Activated CD4-positive, alpha-beta T cell treated with anti-CD3 and anti-CD28 coated beads, Interleukin-2, amount 10 ng/mL, durations not matched to agents 24 days and 14 days (primary cell): Measurements from ENCODE around the gene COMMD4. TPM values are rescaled to one million over a fixed set of nuclear protein-coding genes. Genes with fewer than 3 reads are reported as not detected.
"Not testable (repeated sequence)": the region's sequence is repeated elsewhere in the genome, so short reads cannot be mapped to it uniquely, and the experiment has no call there.

Experiments
- DNase-seq: peaks from one replicate; pipeline ENCODE4 v3.0.0; 2022
- H3K27ac Mint-ChIP-seq: one replicate; pipeline ENCODE4 v1.8.0; 2022; ENCODE audit warnings: mild to moderate bottlenecking, mixed read lengths
- H3K27me3 Mint-ChIP-seq: one replicate; pipeline ENCODE4 v1.8.0; 2022; ENCODE audit warnings: mixed read lengths
- H3K36me3 Mint-ChIP-seq: one replicate; pipeline ENCODE4 v1.8.0; 2022; ENCODE audit warnings: low read depth, mild to moderate bottlenecking, mixed read lengths
- H3K4me1 Mint-ChIP-seq: one replicate; pipeline ENCODE4 v1.8.0; 2021; ENCODE audit warnings: mixed read lengths
- H3K4me3 Mint-ChIP-seq: one replicate; pipeline ENCODE4 v1.8.0; 2022; ENCODE audit warnings: mild to moderate bottlenecking, moderate library complexity, mixed read lengths
- H3K9me3 Mint-ChIP-seq: one replicate; pipeline ENCODE4 v1.8.0; 2021; ENCODE audit warnings: mixed read lengths
- intact Hi-C: fragments of 100-400 bp; cut with micrococcal nuclease; formaldehyde crosslinking; loops from one replicate; pipeline ENCODE4 v1.15.1; 2023
- total RNA-seq: library from RNA; stranded (reverse); gene quantifications from 2 replicates; pipeline ENCODE4 v1.2.3, GENCODE V29; 2022

Gene COMMD4
- total RNA-seq, 1 donor from 2014 or later = 86.7 TPM

GRCh38 chr15:75319231-75319897 is 16.5 kb upstream of the COMMD4 start:
- H3K4me1 Mint-ChIP-seq, H3K4me3 Mint-ChIP-seq, intact Hi-C loops, H3K36me3 Mint-ChIP-seq, H3K27ac Mint-ChIP-seq, H3K27me3 Mint-ChIP-seq, H3K9me3 Mint-ChIP-seq, DNase-seq: not testable (repeated sequence)

DNA sequence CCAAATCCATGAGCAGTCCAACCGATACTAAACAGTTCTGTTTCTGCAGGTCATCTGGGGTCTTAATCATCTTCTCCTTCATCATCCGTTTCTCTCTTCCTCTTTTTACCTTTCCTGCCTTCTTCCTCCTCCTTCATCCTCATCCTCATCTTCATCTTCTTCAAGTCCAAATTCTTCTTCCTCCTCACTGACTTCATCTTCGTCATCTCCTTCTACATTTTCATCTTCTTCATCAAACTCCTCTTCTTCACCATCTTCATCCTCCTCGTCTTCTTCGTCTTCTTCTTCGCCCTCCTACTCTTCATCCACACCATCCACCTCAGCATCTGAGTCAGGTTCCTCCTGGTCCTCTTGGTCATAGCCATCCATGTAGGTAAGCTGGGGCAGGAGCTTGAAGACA is 14.2 kb upstream of the COMMD4 start:
- Mint-ChIP-seq H3K27ac (no peak overlapping the region), H3K27me3 (peaks cover 5% of the 10 kb centered on the region), H3K4me1 (no peaks in the 10 kb centered on the region), H3K4me3 (no peak overlapping the region), H3K36me3 (no peaks in the 10 kb centered on the region), H3K9me3 (no peaks in the 10 kb centered on the region)
- no peak for DNase-seq
- intact Hi-C loops = no loop called here

GRCh38 chr15:75325922-75326321 is 9.9 kb upstream of the COMMD4 start:
- no peak for DNase-seq
- Mint-ChIP-seq H3K27ac (no peak overlapping the region), H3K4me1 (no peaks in the 10 kb centered on the region), H3K9me3 (no peaks in the 10 kb centered on the region), H3K27me3 (peaks cover 3% of the 10 kb centered on the region), H3K36me3 (no peaks in the 10 kb centered on the region), H3K4me3 (no peak overlapping the region)
- intact Hi-C loops = no loop called here

DNA sequence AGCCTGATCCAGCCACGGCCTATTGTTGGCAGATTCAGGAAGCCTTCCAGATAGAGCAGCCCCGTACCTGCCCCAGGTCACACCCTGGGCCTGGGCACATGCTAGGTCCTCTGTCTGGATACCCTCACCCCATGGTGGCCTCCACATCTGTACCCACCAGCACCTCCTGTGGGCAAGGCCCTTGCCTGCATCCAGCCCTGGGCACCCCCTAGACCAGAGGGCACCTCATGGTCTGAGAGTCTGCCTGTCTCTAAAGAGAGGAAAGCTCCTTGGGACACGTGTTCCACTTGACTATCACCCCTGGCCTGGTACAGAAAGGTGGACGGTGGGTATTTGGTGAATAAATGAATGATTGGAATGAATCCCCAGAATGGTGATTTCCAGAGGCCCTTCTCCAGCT is 8.9 kb upstream of the COMMD4 start:
- no peaks in the 10 kb centered on the region for H3K9me3 Mint-ChIP-seq

GRCh38 chr15:75327491-75327890 is 8.4 kb upstream of the COMMD4 start:
- DNase-seq = no peak
- Mint-ChIP-seq H3K27me3 (peaks cover 3% of the 10 kb centered on the region), H3K27ac (no peak overlapping the region), H3K4me3 (no peak overlapping the region), H3K9me3 (no peaks in the 10 kb centered on the region), H3K4me1 (no peaks in the 10 kb centered on the region), H3K36me3 (no peaks in the 10 kb centered on the region)
- intact Hi-C loops = no loop called here

More for the DNA sequence above, 8.9 kb upstream of the COMMD4 start:
- intact Hi-C loops = no loop called here
- no peaks in the 10 kb centered on the region for H3K36me3 Mint-ChIP-seq
- no peak overlapping the region for H3K27ac Mint-ChIP-seq
- peak; percentile 57 for DNase-seq
- H3K4me1 Mint-ChIP-seq = no peaks in the 10 kb centered on the region
- no peak overlapping the region for H3K4me3 Mint-ChIP-seq
- H3K27me3 Mint-ChIP-seq = peaks cover 2% of the 10 kb centered on the region

- Mint-ChIP-seq H3K36me3 (no peaks in the 10 kb centered on the region), H3K4me1 (no peaks in the 10 kb centered on the region), H3K4me3 (no peak overlapping the region), H3K27me3 (peaks cover 3% of the 10 kb centered on the region), H3K9me3 (no peaks in the 10 kb centered on the region), H3K27ac (no peak overlapping the region)
- DNase-seq = no peak
- intact Hi-C loops = no loop called here
Measured at GRCh38 chr15:75328493-75329314, 7.2 kb upstream of the COMMD4 start.

DNA sequence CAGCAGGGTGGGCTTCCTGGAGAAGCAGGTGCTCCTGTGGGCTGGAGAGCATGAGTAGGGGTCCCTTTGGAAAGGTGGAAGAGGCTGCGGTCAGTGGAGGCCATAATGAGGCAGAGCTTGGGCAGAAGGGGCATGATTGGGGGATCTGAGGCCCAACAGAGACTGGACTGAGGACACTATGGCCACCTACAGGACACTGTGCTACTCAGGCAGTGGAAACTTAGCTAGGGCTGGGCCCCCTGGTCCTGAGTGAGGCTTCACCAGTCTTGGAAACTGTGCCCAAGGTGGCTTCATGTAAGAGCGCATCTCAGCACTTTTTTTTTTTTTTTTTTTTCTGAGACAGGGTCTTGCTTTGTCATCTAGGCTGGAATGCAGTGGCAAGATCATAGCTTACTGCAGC is 6.3 kb upstream of the COMMD4 start:
- H3K9me3 Mint-ChIP-seq = no peaks in the 10 kb centered on the region

GRCh38 chr15:75332093-75332492 is 3.8 kb upstream of the COMMD4 start:
- intact Hi-C loops, H3K9me3 Mint-ChIP-seq, H3K36me3 Mint-ChIP-seq, H3K27me3 Mint-ChIP-seq, H3K4me3 Mint-ChIP-seq, H3K27ac Mint-ChIP-seq: not testable (repeated sequence)
- H3K4me1 Mint-ChIP-seq = peaks cover 14% of the 10 kb centered on the region
- DNase-seq = peak; percentile 53

More for the DNA sequence above, 6.3 kb upstream of the COMMD4 start:
- Mint-ChIP-seq H3K4me3 (no peak overlapping the region), H3K27ac (no peak overlapping the region), H3K36me3 (no peaks in the 10 kb centered on the region), H3K27me3 (peaks cover 3% of the 10 kb centered on the region), H3K4me1 (no peaks in the 10 kb centered on the region)
- intact Hi-C loops = no loop called here
- no peak for DNase-seq

GRCh38 chr15:75333654-75334419 is 2.0 kb upstream of the COMMD4 start:
- H3K36me3 Mint-ChIP-seq, H3K27me3 Mint-ChIP-seq, DNase-seq, H3K4me3 Mint-ChIP-seq, intact Hi-C loops, H3K9me3 Mint-ChIP-seq, H3K27ac Mint-ChIP-seq: not testable (repeated sequence)
- H3K4me1 Mint-ChIP-seq = peaks cover 14% of the 10 kb centered on the region

DNA sequence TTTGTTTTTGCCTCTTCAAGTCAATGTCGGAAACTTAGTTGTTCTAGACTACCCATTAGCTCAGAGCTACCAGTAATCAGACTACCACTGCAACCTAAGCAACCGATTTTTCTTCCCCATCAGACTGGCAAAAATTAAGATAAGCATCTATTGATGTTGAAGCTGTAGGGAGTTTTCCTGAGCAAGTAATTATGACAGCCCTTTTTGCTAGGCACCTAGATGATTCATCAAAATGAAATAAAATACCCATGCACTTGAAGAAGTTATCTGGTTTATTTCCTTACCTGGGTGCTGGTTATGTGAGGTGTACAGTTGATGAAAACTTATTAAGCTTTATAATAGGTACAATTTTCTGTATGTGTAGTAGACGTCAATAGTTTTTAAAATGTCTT is 554 bp upstream of the COMMD4 start:
- H3K27me3 Mint-ChIP-seq = peaks cover 3% of the 10 kb centered on the region
- DNase-seq = no peak
- peak overlapping the region; percentile 97 for H3K27ac Mint-ChIP-seq
- peak overlapping the region; percentile 98 for H3K4me3 Mint-ChIP-seq
- peaks cover 4% of the 10 kb centered on the region for H3K36me3 Mint-ChIP-seq
- H3K9me3 Mint-ChIP-seq = no peaks in the 10 kb centered on the region
- intact Hi-C loops = no loop called here
- peaks cover 14% of the 10 kb centered on the region for H3K4me1 Mint-ChIP-seq

DNA sequence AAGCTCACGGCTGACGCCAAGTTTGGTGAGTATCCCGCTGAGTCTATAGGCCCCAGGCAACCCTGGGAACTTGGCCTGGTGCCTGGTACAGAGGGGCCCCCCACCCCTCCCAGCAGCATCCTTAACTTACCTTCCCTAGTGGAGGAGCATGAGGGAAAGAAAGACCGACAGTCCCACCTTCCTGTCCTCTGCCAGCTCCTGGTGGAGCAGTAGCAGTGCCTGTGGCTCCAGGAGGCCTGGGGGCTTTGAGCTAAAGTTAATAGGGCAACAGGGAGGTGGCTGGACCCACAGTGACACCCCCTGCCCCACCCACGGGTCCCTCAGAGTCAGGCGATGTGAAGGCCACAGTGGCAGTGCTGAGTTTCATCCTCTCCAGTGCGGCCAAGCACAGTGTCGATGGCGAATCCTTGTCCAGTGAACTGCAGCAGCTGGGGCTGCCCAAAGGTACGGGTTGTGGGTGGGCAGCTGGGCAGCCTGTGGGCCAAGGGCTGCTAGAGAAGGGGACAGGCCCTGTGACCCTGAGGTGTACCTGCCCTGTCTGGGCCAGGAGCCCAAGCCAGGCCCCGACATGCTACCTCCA is 2.9 kb downstream of the COMMD4 start:
- Mint-ChIP-seq H3K27me3 (no peaks in the 10 kb centered on the region), H3K9me3 (no peaks in the 10 kb centered on the region)

DNA sequence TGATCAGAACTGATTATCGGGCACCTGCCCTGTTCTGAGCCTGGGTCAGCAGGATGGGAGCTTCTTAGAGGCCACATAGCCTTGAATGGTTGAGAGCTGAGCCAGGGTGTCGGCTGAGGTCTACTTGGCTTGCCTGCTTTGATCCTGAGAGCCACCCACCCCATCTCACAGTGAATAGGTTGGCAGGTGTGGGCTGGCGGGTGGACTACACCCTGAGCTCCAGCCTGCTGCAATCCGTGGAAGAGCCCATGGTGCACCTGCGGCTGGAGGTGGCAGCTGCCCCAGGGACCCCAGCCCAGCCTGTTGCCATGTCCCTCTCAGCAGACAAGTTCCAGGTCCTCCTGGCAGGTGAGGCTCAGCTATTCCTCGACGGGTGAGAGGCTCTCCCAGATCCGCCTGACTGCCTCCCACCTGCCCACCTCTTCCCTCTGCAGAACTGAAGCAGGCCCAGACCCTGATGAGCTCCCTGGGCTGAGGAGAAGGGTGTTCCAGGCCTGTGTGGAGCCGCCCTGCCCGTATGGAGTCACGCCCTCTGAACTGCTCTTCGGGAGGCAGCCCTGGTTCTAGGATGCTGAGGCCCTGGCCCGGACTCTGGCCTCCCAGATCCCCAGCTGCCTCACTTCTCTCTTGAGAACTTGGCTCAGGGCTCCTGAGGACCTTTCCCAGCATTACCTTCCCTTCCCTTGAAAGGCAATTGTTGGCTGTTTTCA is 3.8 kb downstream of the COMMD4 start:
- no peaks in the 10 kb centered on the region for H3K27me3 Mint-ChIP-seq
- DNase-seq = no peak

More for the DNA sequence above, 2.9 kb downstream of the COMMD4 start:
- Mint-ChIP-seq H3K27ac (no peak overlapping the region), H3K4me1 (peaks cover 14% of the 10 kb centered on the region), H3K4me3 (no peak overlapping the region), H3K36me3 (peaks cover 6% of the 10 kb centered on the region)
- no peak for DNase-seq
- intact Hi-C loops = no loop called here

DNA sequence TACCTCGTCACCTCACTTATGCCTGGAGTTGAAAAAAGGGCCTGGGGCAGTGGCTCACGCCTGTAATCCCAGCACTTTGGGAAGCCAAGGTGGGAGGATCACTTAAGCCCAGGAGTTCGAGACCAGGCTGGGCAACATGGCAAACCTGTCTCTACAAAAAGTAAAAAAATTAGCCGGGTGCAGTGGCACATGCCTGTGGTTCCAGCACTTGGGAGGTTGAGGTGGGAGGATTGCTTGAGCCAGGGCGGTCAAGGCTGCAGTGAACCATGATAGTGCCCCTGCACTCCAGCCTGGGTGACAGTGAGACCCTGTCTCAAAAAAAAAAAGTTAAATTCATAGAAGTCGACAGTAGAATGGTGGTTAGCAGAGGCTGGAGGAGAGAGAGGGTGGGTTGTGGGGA is 6.4 kb downstream of the COMMD4 start:
- peaks cover 5% of the 10 kb centered on the region for H3K4me1 Mint-ChIP-seq
- H3K4me3 Mint-ChIP-seq = no peak overlapping the region
- H3K36me3 Mint-ChIP-seq = peaks cover 8% of the 10 kb centered on the region
- no peak for DNase-seq
- no peaks in the 10 kb centered on the region for H3K9me3 Mint-ChIP-seq
- H3K27me3 Mint-ChIP-seq = peaks cover 18% of the 10 kb centered on the region
- intact Hi-C loops = no loop called here
- H3K27ac Mint-ChIP-seq = no peak overlapping the region

More for the DNA sequence above, 3.8 kb downstream of the COMMD4 start:
- Mint-ChIP-seq H3K4me1 (peaks cover 14% of the 10 kb centered on the region), H3K27ac (no peak overlapping the region), H3K36me3 (peaks cover 8% of the 10 kb centered on the region), H3K4me3 (no peak overlapping the region), H3K9me3 (no peaks in the 10 kb centered on the region)
- intact Hi-C loops = no loop called here
